Glomerular visceral epithelial cell (primary cell): Measurements from ENCODE around the gene ACTBL2.
"Not testable (repeated sequence)": the region's sequence is repeated elsewhere in the genome, so short reads cannot be mapped to it uniquely, and the experiment has no call there.

Source experiments
- DNase-seq: peaks from one replicate; pipeline ENCODE4 v3.0.0-alpha.2; 2016; ENCODE audit errors: extremely low spot score

Gene ACTBL2

DNA sequence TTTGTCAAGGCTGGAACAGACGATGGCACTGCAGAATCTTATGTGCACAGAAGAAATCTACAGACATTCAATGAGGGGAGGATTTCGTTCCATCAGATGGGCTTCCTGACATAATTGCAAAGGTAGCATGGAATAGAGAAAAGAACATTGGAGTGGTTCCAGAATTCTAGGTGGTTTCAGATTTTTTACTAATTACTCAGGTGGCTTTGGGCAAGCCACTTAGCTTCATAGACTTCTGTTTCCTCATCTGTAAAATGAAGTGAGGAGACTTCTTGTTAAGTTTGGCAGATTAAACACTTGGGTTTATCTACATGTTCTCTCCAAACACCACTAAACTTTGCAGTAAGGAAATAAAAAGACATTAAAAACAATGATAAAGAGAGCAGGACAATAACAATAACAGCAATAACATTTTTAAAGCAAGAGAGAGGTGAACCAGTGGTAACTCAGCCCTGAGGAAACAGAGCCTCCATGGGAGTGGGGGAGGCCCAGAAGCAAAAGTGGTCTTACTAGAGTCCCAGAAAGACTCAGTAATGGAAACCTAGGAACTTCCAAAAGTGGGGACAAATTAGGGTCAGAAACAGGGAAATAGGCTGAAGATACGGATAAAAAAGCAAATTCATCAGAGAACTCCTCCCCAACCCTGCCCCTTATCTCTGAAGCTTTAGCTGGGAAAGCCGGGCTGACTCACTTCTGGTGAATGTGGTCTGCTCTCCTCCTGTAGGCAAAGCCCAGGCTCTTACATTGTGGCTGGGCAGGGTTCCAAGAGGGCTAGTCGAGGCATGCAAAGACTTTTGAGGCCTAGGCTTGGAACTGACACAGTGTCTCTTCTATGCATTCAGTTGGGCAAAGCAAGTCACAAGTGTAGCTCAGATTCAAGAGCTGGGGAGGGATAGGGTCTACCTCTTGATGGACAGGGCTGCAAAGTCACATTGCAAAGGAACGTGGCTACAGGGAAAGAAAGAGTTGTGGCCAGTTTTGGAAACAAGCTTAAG lies 11.8 kb upstream of the ACTBL2 start:
- DNase-seq: peak; percentile 99

DNA sequence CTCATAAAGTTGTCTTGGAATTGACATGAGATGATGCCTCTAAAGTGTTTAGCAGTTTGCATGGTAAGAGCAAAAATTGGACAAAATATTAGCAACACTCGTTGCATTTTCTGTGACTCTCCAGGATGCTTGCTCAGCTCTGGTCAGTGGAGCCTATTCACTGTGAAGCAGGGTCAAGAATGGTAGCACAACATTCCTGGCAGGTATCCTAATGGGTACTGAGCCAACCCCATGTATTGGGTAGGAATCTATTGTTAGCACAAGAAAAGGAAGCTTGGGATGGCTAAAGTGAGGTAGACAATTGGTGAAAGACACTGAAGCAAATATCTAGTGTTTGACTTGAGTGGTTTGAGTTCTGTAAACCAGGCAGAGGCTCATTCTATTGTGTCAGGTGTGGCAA lies 10.4 kb upstream of the ACTBL2 start:
- peak; percentile 50 for DNase-seq

GRCh38 chr5:57492632-57493031 lies 10.0 kb upstream of the ACTBL2 start:
- peak; percentile 10 for DNase-seq

- DNase-seq: no peak
Measured at GRCh38 chr5:57491369-57491965, 8.9 kb upstream of the ACTBL2 start.

DNA sequence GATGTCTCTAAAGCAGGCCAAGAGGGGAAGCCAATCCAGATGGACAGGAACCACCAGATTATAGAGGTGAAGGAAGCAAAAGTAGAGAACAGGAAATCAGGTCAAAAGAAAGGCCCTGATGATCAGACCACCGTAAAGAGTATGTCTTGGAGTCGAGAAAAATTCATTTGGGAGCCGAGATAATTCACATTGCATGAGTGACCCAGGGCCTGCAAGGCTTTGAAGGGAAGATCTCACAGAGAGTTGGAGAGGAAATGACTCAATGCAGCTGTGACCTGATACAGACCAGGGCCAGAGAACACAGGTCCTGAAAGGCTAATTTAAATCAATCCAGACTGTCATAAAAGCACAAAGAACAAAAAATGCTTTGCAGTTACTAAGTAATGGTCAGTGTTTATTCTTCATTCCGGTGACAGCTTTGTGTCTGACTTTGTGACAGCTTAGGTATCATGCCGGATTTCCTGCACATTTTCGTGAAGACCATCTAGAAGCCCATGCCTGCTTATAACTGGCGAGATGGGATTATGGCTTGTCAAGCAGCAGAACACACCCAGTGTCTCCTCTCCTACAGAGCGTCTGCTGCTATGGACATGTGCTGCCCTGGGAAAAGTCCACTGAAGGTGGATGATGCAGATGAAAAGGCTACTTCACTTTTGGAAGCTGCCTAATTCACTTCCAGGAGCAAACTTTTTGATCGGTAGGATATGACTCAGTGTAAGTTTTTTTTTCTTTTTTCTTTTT lies 5.8 kb upstream of the ACTBL2 start:
- DNase-seq: peak; percentile 86

- DNase-seq: no peak
Measured at GRCh38 chr5:57486027-57486602, 3.5 kb upstream of the ACTBL2 start.

- peak; percentile 45 for DNase-seq
Measured at GRCh38 chr5:57478826-57479225, 3.8 kb downstream of the ACTBL2 start.

GRCh38 chr5:57476601-57477056 lies 6.0 kb downstream of the ACTBL2 start:
- no peak for DNase-seq

GRCh38 chr5:57470339-57470738 lies 12.3 kb downstream of the ACTBL2 start:
- no peak for DNase-seq

DNA sequence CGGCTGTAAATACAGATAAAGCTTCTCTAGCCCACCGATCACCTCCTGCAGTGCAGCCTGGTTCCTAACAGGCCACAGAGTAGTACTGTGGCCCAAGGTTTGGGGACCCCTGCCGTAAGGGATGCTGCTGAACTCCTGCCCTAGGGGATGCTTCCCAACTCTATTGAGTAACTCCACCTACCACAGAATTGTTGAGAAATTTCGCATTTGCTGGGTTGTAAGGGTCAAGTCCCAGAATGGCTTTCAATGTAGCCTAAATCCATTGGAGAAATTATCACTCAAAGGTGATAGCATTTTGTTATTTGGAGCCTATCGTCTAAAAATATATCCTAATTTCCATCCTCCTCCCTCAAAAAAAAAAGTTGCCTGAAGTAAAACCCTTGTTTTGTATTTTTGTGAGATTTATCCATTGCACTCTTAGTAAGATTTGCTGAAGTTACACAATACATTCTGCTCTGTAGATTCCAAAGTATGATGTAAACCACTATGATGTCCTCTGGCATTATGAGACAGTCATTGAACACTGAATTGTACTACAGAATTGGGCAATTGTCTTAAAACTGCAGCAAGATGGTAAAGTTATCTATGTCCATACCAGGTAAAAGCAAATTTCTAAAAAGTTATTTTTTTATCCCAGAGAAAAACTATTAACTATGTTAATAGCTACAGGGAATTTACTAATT lies 14.0 kb downstream of the ACTBL2 start:
- no peak for DNase-seq

GRCh38 chr5:57466544-57466943 lies 16.1 kb downstream of the ACTBL2 start:
- no peak for DNase-seq

- not testable (repeated sequence) for DNase-seq
Measured at GRCh38 chr5:57460056-57460455, 22.6 kb downstream of the ACTBL2 start.

DNA sequence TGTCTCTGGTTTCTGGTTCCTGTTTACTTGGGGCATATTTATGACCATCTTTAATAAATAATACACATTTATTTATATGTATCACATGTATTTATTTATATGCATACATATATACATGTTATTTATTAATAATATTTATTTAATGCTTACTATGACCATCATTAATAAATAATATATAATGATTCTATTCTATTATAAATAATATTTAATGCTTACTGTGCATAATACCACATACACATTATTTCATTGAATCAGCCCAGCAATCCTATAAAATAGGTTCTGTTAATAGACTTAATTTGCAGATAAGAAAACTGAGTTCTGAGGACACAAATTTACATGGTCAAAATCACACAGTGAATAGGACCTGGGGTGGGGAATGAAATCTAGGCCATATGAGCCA lies 24.2 kb downstream of the ACTBL2 start:
- DNase-seq: no peak

DNA sequence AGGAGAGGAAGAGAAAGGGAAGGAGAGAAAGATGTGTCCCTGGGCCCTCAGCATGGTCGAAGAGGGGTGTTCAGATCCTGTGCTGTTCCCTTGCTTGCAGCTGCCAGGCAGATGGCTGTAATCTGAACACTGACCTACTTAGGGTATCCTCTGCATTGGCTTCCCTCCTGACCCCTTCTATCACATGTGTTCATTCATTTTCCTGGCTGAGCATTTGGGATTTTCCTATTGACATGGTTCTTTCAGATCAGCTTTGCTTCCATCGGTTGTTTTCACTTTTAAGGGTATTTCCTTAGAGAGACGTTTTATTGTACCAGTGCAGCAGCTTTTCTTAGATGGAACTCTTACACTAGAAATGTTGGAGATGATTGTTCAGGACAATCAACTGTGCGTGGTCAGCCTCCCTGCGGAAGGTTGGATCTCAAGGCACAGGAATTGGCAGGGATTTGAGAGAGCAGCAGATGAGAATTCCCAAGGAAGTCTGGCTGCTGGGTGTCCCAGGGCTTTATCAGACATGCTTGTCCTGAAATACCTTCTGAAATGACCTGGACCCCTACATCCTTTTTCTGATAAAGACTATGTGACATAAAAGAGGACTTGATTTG lies 26.0 kb downstream of the ACTBL2 start:
- DNase-seq: no peak

- no peak for DNase-seq
Measured at GRCh38 chr5:57455511-57456455, 26.8 kb downstream of the ACTBL2 start.

GRCh38 chr5:57454896-57455295 lies 27.7 kb downstream of the ACTBL2 start:
- DNase-seq: no peak

DNA sequence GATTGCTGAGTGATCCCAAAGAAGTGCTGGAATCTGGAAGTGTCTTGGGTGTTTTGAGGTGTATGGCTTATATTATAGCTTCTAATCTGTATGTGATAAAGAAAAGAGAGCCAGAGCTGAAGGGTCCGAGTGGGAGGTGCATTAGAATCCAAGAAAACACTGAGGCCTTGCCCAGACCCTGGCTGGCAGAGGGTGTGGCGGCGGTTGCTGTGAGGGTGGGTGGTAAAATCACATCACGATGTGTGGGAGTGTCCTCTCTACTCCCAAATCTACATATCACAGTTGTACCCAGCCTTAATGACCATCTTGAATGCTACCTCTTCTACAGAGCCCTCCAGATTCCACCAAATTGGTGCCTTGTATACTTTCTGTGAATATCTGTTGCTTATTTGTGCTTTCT lies 28.9 kb downstream of the ACTBL2 start:
- no peak for DNase-seq

- DNase-seq: no peak
Measured at GRCh38 chr5:57452885-57453284, 29.7 kb downstream of the ACTBL2 start.

GRCh38 chr5:57450991-57451876 lies 31.4 kb downstream of the ACTBL2 start:
- DNase-seq: peak; percentile 63
